Gastroesophageal sphincter (tissue), 4 donors: ENCODE results near the gene EPHX1. TPM values are rescaled to one million over a fixed set of nuclear protein-coding genes. Genes with fewer than 3 reads are reported as not detected.

Experiments
- ATAC-seq: fragments of 150-250 bp; one replicate; pipeline ENCODE4 v1.9.1; 2016; ENCODE audit warnings: mild to moderate bottlenecking, moderate library complexity
- H3K27ac ChIP-seq, 4 donors: fragments of 200-600 bp; sonication (generic) in 3 of 4; 1 replicate in 3 of 4; 2 replicates in 1 of 4; pipeline ENCODE4 v1.5.1; 2016 to 2019
- H3K27me3 ChIP-seq: fragments of 200-600 bp; sonication (generic); one replicate; pipeline ENCODE4 v1.5.1; 2019
- H3K36me3 ChIP-seq, 2 donors: fragments of 200-600 bp; sonication (generic); one replicate each; pipeline ENCODE4 v1.5.1; 2019; ENCODE audit warnings: control low read depth in 1 of 2
- H3K4me1 ChIP-seq, 3 donors: fragments of 200-600 bp; sonication (generic); 1 replicate in 2 of 3; 2 replicates in 1 of 3; pipeline ENCODE4 v1.5.1; 2016 to 2019; ENCODE audit warnings: control low read depth in 2 of 3
- H3K4me3 ChIP-seq, 2 donors: fragments of 200-600 bp; sonication (generic); one replicate each; pipeline ENCODE4 v1.5.1; 2019; ENCODE audit warnings: mild to moderate bottlenecking in 1 of 2, moderate library complexity in 1 of 2
- H3K9me3 ChIP-seq, 3 donors: fragments of 200-600 bp; sonication (generic); one replicate each; pipeline ENCODE4 v1.5.1; 2017 to 2019; ENCODE audit warnings: control low read depth in 2 of 3
- CTCF ChIP-seq, 4 experiments: fragments of 200-600 bp in 2 of 4; fragments of 450-650 bp in 2 of 4; sonication (generic) in 1 of 4; IDR thresholded peaks; one replicate each; pipeline ENCODE4 v1.5.1; 2017 to 2019; ENCODE audit warnings: antibody characterized with exemption in 4 of 4, mild to moderate bottlenecking in 2 of 4, moderate library complexity in 2 of 4
- EP300 ChIP-seq: sonication (generic); formaldehyde crosslinking; IDR thresholded peaks from one replicate; pipeline ENCODE4 v1.6.1; 2017; ENCODE audit warnings: antibody characterized with exemption, mild to moderate bottlenecking
- POLR2A ChIP-seq, 2 donors: fragments of 450-650 bp; IDR thresholded peaks; one replicate each; pipeline ENCODE4 v1.6.1; 2017; ENCODE audit warnings: antibody characterized with exemption in 2 of 2, mild to moderate bottlenecking in 2 of 2, moderate library complexity in 1 of 2
- POLR2AphosphoS5 ChIP-seq: sonication (generic); formaldehyde crosslinking; IDR thresholded peaks from one replicate; pipeline ENCODE4 v1.6.1; 2017; ENCODE audit warnings: antibody characterized with exemption
- WGBS, 2 donors: methylation state at CpG; one replicate each; pipeline ENCODE4 v1.1.5; 2018; ENCODE audit warnings: low coverage in 1 of 2; 5-methylcytosine and 5-hydroxymethylcytosine counted together
- total RNA-seq, 4 donors: library from RNA; depleted of rRNA; stranded (reverse); fragments of >200 nt; gene quantifications; one replicate each; pipeline ENCODE4 v1.1.0, GENCODE V29; 2016

Gene EPHX1
- total RNA-seq, 4 donors from 2014 or later: 74.0 to 133 (median 101) TPM

DNA sequence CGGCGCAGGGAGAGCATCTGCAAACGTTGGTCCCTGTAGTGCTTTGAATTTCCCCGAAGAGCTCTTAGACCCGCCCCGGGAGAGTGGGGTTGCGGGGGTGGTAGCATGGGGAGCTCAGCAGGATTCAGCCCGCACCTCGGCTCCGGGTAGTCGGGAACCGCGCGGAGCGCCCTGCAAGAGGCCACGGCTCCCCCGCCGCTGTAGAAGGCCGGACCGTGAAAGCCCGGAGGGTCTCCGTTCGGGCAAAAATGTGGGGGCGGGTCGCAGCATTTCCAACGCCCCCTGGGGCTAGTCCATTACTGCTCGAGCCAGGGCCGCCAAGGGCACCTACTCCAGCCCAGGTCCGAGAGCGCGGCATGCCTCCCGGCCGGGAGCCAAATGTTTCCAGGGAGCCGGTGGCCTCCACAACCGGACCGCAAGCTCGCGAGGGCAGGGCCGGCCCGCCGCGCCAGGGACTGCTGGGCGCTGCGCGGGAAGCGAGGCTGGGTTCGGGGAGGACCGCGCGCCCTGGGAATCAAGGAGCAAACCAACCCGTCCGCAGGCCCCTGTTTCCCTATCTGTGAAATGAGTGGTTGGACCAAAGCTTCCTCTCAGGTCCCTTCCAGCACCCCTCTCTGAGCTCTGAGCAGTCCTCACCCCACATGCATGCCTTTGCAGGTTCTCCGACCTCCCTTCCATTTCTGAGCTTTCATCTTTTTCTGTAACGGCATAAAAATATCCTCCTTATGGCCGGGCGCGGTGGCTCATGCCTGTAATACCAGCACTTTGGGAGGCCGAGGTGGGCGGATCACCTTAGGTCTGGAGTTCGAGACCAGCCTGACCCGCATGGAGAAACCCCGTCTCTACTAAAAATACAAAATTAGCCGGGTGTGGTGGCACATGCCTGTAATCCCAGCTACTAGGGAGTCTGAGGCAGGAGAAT, 73.0 kb downstream of the EPHX1 start:
- TF ChIP-seq CTCF (IDR thresholded peaks at IDR 0.05) (no peak), POLR2A (IDR thresholded peaks at IDR 0.05) (no peak), EP300 (no peak), POLR2AphosphoS5 (no peak)
- Histone ChIP-seq H3K9me3 (no peaks in the 10 kb centered on the region), H3K4me3 (peak overlapping the region; percentile 90 to 95), H3K36me3 (no peaks in the 10 kb centered on the region), H3K4me1 (peaks cover 0 to 51% (median 24%) of the 10 kb centered on the region in 3 donors), H3K27ac (peak overlapping the region; percentile 69 to 87 (median 80)), H3K27me3 (peaks cover 2% of the 10 kb centered on the region)
- no CpG with 5 or more reads among the region's 63 CpGs for WGBS, 2 donors
- ATAC-seq: peak; percentile 38

- no peak for ATAC-seq
- H3K4me3 ChIP-seq: peak overlapping the region in 1 of 2 donors; percentile 95
- WGBS, 2 donors: 85 to 100% methylated on average over 4 to 8 of the region's 11 CpGs
- TF ChIP-seq POLR2AphosphoS5 (no peak), POLR2A (IDR thresholded peaks at IDR 0.05) (no peak), EP300 (no peak), CTCF (IDR thresholded peaks at IDR 0.05) (no peak)
- no peaks in the 10 kb centered on the region for H3K9me3 ChIP-seq
- peaks cover 0 to 45% (median 19%) of the 10 kb centered on the region in 3 donors for H3K4me1 ChIP-seq
- H3K36me3 ChIP-seq: no peaks in the 10 kb centered on the region
- peak overlapping the region in 3 of 4 donors; percentile 77 to 87 (median 83) for H3K27ac ChIP-seq
- H3K27me3 ChIP-seq: peaks cover 10% of the 10 kb centered on the region
Observed at GRCh38 chr1:225883616-225884265, 73.8 kb downstream of the EPHX1 start.

DNA sequence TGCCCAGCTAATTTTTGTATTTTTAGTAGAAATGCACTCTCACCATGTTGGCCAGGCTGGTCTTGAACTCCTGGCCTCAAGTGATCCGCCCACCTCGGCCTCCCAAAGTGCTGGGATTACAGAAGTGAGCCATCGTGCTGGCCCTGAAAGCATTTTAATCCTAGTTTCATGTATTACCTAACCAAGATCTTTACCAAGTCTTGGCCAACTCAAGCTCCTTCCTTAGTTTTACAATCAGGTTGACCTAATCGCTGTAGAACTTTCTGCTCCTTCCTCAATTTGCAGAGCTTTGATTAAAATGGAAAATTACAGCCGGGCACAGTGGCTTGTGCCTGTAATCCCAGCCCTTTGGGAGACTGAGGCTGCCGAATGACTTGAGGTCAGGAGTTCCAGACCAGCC, 75.4 kb downstream of the EPHX1 start:
- Histone ChIP-seq H3K27me3 (peaks cover 14% of the 10 kb centered on the region), H3K9me3 (no peaks in the 10 kb centered on the region), H3K4me3 (no peak overlapping the region), H3K36me3 (no peaks in the 10 kb centered on the region), H3K4me1 (peaks cover 0 to 29% (median 7%) of the 10 kb centered on the region in 3 donors), H3K27ac (no peak overlapping the region)
- WGBS, 2 donors: 88 to 89% methylated on average over 3 of the region's 6 CpGs
- no peak for TF ChIP-seq CTCF (IDR thresholded peaks at IDR 0.05)
- TF ChIP-seq POLR2A (IDR thresholded peaks at IDR 0.05): no peak
- TF ChIP-seq POLR2AphosphoS5: no peak
- no peak for TF ChIP-seq EP300
- ATAC-seq: no peak

DNA sequence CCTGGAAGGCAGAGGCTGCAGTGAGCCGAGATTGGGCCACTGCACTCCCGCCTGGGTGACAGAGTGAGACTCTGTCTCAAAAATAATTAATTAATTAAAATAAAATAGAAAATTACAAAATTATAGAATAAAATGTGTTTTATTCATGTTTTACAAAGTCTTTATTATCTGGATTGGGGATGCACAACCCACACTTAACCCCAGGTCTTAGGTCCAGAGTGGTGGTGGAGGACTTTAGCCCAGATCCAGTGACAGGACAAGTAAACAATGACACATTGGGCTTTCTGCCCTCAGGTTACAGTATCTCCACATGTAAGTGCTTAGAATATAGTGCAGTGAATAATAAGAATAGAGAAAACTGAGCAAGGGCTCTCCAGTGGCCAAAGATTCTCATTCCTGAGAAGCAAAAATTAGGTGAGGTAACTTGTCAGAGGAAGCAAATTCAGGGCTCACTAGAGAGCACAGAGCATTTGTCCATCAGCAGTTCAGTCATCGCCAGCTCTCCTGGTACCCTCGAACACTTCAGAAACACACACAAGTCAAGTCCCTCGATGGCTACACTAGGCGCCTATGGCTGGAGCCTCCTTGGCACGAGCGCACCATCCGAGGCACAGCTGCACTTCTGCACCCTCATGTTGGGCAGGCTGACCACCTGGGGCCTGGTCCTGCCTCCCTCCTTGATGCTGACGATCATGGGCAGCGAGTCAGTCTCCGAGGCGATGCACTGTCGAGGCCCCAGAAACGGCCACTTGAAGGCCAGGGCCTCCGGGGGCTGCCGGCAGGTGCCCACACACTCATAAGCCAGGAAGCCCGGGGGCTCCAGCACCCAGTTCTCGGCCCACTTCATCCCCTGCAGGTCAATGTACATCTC, 76.5 kb downstream of the EPHX1 start:
- no peaks in the 10 kb centered on the region for H3K9me3 ChIP-seq
- ATAC-seq: no peak
- 84 to 96% methylated on average over 5 to 6 of the region's 19 CpGs for WGBS, 2 donors

More for the DNA sequence above, 76.5 kb downstream of the EPHX1 start:
- no peaks in the 10 kb centered on the region for H3K36me3 ChIP-seq
- H3K27me3 ChIP-seq: peaks cover 14% of the 10 kb centered on the region
- TF ChIP-seq EP300 (no peak), POLR2AphosphoS5 (no peak), POLR2A (IDR thresholded peaks at IDR 0.05) (no peak), CTCF (IDR thresholded peaks at IDR 0.05) (no peak)
- no peak overlapping the region for H3K4me3 ChIP-seq
- H3K27ac ChIP-seq: no peak overlapping the region
- H3K4me1 ChIP-seq: peaks cover 0 to 18% (median 0%) of the 10 kb centered on the region in 3 donors
